Endometrium (tissue), 2 donors: ENCODE data around the gene MRPS27.

Source experiments
- FAIRE-seq: peaks from 2 replicates; lab custom pipeline; 2012; peaks lifted over from hg19 to GRCh38; lab: Jason Lieb, UNC
- donor health status: control.
- donor health status: control.

Gene MRPS27

DNA sequence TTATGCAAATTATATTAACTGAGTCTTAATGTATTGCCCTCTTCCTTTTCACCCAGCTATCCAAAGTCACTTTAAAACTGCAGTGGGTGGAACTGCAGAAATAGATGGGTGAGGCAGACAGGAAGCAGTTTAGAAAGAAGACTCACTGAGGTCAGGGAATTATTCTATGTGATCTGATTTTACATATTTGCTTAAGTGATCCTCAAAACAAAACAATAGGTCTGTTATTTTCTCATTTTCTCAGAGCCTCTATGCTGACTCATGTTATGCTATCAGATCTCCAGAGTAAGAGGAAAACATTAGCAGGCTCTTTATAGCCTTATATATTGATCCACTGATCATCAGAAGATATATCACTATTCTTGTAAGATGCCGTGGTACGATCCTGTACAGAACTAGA is 63.5 kb downstream of the MRPS27 start:
- no peak for FAIRE-seq

DNA sequence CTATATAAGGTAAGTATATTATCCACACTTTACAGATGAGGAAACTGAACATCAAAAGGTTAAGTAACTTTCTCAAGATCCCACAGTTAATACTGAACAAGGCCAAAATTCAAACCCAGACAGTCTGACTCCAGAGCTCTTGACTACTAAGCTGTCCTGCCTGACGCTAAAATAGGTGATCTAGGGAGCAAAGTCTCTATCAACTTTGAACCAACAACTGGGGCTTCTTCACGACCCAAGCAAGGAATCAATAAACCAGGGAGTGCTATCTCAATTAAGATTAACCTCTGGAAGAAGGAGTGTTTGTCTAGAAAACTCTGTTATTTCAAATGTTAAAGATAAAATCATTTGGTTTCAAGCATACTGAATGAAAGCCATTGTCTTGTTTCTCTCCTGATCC is 64.4 kb downstream of the MRPS27 start:
- FAIRE-seq = no peak

DNA sequence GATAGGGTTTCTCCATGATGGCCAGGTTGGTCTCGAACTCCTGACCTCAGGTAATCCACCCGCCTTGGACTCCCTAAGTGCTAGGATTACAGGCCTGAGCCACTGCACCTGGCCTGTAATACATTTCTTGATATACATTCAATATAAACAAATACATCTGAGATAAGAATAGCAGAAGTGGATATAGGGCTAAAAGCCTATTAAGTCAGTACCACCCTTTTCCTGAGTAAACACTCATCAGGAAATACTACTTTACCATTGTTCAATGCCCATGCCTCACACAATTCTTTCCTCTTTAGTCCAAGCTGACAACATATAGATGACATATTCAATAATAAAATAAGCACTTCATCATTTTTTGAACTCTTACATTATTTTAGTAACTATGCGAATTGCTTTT is 64.8 kb downstream of the MRPS27 start:
- no peak for FAIRE-seq

DNA sequence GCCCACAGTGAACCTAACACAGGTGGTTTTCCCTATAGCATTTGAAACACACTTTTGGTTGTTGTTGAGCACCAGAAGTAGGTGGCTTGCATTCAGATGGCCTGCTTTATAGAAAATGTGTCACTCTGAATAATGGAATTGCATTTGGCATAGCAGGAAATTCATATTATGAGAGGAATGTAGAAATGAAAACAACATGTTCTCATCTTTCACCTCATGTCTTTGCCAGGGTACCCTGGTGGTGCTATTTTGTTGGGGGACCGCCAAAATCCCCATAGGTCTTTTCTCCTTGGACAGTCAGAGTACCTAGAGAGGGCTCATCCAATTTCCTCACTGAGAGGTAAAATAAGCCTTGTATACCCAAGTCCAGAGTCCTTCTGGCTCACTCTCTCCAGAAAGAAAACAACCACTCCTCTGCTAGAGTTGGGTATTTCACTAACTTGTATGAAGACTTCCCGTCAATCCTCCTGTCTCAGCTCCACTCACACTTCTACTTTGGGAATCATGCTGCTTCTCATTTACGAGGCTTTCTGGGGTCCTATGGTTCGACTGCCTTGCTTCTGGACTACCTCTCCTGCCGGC is 67.4 kb downstream of the MRPS27 start:
- FAIRE-seq = no peak

DNA sequence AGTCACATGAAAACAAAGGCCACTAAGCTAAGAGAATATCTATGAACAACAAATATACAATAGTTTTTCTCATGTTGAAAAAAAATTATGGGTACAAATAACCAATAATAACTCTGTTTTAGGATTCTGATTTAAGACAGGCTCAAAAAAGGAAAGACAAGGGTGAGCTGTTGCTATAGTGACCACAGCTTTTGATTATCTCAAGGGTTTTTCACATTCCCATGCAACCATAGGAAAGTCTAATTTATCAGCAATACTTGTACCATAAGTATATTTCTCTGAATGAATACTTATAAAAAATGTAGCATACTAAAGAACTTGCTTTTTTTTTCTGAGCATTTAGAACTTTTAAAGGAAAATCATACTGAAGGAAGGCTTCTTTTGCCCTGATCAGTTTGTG is 68.0 kb downstream of the MRPS27 start:
- no peak for FAIRE-seq

DNA sequence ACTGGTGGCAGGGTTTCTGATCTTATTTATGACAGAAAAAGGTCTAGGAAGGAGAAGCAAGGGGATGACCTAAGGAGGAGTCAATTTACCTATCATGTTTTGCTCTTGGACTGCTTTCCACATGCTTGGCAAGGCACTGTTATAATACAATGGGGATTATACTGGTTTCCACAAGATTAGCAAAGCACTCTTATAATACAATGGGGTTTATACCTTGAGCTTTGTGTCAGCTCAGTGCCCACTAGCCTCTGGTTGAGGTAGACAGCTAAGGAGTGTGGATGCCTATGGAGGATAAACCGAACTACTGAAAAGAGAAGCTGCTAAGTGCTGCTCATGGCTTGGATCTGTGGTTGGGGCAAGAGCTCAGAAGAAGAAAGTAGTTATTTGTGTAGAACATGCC is 68.7 kb downstream of the MRPS27 start:
- no peak for FAIRE-seq

DNA sequence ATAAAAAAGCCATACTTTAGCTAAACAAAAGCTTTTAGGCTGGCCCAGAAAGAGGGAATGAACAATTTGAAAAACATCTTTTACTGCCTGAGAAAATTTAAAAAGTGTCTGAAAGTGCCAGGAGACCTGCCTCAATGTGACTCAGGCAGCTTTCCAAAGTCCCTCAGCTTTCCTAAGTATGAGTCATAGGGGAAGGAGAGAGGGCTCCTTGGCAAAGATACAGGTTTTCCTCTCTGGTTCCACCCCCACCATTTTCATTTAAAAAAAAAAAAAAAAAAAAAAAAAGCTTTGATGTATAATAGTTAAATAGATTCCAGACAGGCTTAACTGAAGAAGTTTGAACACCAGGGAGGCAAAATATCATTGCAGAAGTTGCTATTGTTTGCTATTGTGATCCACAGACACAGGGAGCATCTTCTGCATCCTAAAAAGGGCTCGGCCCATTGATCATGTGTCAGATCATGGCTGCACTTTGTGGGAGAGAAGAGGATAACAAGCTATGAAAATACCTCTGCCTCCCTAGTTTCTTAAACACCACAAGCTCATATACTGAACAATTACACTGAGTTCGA is 71.5 kb downstream of the MRPS27 start:
- peak; percentile 80 for FAIRE-seq

DNA sequence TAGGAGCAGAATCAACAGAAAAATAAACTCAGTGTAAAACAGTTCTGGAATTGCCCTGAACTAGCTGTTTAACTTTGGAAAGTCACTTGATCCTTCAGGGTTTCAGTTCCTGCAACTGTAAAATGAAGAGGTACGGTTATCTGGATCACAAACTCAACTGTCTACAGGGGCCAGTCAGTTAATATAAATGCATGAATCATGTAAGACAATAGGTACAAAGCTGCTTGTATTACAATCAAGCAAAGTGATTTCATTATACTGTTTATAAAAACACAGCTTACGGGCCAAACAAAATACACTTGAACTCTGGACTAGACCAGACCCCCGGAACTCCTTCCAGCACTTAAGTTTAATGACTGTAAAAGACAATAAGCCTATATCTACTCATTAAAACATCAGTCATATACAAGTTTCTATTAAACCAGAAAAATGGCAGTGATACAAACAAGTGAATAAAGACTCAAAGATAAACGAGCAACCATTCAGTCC is 73.0 kb downstream of the MRPS27 start:
- FAIRE-seq = peak; percentile 84

DNA sequence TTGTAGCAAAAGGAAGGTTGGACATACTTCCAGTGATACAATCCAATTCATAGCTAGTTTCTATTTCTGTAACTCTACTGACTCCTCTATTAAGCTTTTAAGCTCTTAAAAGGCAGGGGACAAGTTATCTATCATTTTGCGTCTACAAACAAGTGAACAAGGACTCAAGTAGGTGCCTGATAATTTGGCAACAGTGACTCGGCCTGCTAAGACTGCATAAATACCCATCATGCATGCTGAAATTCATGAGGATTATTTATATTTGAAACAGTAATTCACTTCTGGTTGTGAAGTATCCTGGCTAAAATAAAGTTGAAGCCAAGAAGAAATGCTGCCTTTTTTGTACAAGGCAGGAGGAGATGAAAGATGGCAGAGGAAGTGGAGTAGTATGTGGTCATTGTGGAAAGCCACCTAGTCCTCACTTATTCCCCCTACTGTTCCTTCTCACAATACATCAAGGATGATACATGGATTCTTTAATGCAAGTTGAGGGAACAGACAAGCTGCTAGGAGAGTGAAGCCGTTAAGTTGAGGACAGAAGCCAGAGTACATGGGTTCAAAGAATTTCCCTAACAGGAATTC is 74.0 kb downstream of the MRPS27 start:
- no peak for FAIRE-seq

DNA sequence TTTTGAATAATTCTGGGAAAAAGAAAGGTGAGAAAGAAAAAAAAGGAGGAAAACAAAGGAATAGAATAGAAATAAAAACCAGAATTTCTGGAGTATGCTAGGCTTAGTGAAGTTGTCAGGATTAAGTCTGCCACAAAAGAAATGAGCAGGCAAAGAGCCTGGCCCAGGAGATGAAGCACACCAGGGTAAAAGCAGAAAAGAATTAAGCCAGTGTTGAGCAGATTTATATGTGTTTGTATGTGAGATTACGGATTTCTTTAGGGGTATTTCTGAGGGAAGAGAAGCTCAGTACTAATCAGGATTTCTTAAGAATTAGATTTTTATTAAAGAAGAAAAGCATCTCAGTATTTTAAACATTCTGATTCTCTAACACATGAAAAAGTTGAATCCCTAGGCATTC is 74.5 kb downstream of the MRPS27 start:
- no peak for FAIRE-seq

DNA sequence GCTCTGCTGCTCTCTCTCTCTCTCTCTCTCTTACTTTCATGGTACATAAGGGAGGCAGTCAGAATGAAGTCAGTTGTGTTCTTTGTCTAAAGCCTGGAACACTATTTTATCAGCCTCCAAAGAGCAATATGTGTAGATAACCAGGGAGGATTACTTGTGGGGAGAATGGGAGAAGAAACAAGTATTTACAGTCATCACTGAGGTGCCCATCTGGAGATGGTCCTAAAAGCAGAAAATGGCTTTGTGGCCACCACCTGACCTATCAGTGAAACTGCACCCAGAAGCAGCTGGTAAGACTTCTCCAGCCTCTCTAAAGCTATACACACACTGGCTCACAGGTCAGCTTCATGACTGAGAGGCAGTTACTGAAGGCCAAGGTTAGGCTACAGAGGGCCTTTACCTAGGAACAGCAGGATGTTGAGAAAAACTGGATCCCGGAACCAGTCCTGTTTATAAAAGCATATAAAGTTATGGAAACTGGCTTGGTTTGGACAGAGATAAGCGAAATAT is 75.1 kb downstream of the MRPS27 start:
- no peak for FAIRE-seq

DNA sequence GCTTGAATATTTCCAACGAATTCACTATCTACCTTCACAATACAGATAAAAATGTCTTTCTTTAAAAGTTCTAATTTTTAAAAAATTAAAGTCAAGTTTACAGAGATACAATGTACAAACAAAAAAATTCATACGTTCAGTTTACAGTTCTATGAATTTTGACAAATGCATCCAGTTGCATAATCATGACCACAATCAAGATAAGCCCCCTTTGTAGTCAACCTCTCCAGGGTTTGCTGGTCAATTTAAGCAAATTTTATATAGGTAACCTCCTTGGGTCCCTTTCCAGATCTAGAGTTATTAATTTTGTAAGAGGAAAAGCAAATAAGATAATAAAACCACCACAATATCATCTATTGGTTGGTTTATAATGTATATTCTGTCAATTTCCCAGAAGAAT is 76.3 kb downstream of the MRPS27 start:
- FAIRE-seq = no peak

DNA sequence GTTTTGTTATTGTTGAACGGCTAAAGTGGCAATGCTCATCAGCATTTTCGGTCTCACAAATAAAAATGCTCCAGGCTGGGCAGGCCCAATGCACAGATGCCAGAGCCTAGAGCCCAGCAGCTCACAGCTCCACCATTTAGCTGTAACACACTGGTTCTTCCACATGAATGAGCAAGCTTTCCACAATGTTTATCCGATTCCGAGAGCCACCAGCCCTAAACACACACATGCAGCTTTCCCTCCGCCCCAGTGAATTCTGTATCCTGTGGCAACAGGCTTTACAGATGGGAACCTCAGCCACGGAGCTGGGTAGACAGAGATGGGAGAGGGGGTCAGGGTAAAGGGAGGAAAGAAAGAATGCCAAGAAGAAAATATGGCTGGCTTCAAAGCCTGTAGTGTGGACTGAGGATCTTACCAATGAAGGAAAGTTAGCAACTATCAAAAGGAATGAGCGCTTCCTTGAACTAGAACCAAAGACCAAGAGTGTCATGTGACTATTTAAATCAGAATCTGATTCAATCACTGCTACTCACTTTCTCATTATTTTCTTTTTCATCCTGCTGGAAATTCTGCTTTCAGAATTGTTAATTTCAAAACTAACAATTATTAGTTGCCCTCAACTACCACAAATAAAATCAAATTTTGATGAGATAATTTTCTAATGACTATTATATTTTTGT is 77.1 kb downstream of the MRPS27 start:
- FAIRE-seq = no peak

DNA sequence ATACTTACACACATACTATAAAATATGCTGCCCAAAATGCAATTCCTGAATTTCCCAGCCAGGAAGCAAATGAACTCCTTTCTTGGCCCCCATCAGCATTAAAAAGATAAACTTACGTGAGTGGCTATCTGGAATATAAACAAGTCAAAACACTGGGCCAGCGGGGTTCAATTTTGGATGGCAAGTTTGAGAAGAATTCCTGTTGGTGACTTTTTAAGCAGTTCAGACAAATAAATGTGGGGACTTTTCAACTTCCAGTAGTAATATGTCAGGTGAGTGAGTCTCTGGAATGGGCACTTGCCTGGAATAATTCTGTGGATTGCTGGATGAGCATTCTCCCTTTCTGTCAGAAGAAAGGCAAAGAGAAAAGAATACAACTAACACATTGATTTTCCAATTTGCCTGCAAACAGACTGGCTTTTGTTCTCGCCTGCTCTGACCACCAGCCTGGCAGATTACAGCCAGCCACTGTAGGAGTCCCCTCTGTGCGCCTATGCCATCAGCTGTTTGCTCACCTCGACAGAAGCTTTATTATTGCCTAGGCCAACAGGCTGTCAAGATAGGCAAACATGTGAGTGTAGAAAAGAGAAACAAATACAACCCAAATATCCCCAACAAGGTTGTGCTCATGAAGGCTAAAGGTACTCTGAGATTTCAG is 78.6 kb downstream of the MRPS27 start:
- no peak for FAIRE-seq

DNA sequence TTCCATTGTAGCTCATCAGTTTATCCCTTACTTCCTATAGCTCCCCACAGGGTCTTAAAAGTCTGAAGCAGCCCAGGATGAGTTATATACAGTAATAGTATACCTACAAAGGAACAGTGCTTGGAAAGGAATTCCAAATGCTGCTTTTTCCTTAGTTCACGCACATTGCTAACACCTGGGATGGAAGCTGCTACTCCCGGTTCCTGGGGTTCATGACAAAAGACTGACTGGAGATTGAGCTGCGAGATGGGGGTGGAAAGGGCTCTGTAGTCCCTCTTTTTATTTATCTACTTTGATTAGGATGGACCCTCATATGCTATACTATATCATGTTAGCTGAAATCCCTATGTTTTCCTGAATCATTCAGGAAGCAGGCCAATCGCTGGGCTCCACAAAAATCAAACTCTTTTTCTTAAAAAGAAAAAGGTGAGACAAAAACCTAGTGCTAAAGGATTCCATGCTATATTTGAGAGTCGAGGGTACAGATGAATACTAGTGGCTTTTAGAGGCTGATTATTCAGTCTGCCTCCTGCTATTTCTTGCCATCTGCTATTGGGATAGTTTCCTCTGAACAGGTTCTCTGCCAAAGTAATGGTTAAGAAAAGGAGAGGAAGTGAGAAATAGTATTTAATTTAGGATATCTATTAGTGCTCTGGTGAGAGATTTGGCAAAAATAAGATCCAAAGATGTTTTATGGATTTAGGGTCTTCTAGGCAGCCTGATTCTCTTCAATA is 81.2 kb downstream of the MRPS27 start:
- FAIRE-seq = no peak

DNA sequence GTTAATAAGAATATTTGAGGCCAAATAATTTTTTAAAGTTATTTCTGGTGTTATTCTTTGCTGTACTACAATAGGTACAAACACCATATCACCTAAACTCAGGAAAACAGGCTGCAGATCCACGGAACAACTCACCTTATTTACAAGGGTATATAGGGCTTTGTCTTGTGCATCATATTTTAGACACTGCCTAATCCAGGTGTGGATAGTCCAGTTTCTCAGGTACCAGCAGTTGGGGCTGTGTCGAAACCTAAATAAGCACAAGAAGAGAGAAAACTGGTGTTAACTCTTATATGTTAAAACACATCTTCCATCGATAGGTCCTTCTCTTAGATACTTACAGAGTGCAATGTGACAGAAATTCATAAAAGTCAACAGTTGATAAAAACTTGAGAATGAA is 82.2 kb downstream of the MRPS27 start:
- FAIRE-seq = no peak

DNA sequence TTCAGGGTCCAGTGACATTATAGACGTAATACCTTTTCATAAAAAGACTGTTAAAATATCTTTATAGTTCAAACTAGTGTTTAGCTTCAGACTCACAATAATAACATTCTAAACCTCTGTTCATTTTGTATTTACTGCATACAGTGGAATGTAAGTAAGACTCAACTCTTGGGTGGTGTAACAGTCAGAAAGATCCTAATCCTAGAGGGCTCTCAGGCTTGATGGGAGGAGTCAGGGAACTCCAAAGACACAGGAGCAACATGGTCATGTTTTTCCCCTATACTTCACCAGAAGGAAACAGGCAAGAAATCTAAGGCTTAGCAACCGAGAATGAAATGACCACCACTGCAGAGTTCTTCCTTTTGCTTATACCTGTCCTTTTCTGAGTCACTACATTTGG is 82.6 kb downstream of the MRPS27 start:
- no peak for FAIRE-seq

DNA sequence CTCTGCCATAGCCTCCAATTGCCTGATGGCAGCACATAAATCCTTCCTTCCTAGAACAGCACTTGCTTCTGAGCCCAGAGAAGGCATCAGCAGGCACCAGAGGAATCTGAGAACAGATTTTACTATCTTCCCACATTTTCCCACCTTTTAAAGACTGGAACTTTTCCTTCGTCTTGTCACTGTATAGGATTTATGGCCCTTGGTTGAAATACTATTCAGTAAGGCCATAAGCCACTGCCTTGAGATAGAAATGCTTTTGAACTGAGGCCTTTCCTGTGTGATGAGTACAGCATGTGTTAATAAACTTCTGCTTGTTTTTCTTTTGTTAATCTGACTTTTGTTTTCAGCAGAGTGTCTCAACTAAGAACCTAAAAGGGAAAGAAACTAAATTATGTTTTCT is 84.3 kb downstream of the MRPS27 start:
- no peak for FAIRE-seq

DNA sequence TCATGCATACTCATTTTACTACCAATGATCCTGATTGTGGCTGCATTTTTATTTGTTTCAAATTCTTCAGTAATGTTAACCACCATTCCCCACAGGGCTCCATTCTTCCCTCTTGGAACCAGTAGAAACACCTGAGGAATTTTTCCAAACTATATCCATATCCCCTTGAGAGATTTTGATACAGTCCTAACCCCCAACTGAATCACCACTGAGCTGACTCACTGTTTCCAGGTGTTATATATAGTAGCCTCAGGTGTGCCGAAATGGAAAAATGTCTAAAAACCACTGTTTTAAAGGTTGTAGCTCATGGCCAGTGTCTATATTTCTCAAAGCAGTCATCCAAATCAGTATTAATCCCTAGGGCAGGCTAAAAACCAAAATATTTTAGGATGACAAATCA is 85.2 kb downstream of the MRPS27 start:
- no peak for FAIRE-seq

DNA sequence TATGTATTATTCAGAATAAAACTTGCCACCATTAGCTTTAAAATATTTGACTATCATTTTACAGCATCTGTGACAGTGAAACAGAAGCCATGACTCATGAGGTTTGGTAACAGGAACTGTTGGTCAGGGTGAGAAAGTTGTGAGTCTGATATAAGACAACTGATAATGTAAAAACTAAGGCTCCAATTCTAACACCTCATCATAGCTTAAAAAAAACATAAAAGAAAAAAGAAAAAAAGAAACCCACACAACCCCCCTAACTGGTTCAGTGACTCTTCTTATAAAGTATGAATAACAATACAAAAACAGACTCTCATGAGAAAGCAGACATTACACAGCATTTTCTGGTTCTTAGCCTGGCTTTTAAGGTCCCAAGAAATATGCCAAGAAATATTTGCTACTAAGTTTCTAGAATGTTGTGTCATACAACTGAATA is 85.8 kb downstream of the MRPS27 start:
- no peak for FAIRE-seq

DNA sequence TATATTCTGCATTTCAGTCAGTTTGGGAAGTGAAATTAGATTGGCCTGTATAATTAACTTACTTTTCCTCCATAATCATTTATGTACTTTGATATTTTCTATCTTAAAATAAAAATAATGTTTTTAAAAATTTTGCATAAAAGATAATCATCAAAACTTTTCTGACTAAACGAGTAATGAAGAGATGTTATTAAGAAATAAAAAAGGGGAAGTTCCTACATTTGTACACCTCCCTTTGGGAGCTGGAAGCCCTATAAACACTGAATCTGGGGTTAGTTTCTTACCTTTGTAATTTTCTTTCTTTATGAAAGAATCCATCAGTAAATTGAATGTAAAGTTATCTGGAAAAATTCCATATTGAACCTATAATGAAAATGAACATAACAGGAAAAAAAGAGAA is 86.2 kb downstream of the MRPS27 start:
- peak; percentile 26 for FAIRE-seq

DNA sequence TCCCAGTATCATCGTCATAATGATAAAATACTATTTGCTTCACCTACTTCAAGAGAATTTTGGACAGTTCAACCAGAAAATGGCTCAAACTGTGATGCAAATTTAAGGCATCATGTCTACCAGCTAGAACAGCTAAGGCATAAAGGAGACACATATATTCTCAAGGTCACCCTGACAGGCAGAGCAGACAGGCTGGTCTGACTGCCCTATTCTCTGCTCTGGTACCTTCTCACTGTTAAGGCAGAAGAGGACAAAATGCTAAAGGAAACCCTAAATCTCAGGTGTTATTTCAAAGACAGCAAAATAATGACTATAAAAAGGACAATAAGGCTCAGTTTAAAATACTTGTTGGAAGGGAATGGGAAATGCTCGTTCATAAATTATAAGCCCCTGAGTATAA is 87.2 kb downstream of the MRPS27 start:
- FAIRE-seq = no peak
